Measurements from ENCODE around the gene ILK. TPM values are rescaled to one million over a fixed set of nuclear protein-coding genes. Genes with fewer than 3 reads are reported as not detected.

Gene ILK
- total and polyA plus RNA-seq, 2 donors (not counting 3 experiments of a cell fraction or from before 2014, with no cell fraction given), result 221 to 296 TPM

- H3K9me3 ChIP-seq (replicated peaks; ENCODE audit: control insufficient read depth, insufficient read depth, low read length), result no peaks in the 10 kb centered on the region
- H3K4me3 ChIP-seq (replicated peaks in 1 of 3; ENCODE audit: insufficient read depth in 1 of 3, low read depth in 1 of 3, low read length in 3 of 3), result no peak overlapping the region
- BruUV-seq (replicated peaks), result no TSS peak
- H3K4me1 ChIP-seq (ENCODE audit: control insufficient read depth, extremely low read depth, insufficient read depth, low read length), result no peaks in the 10 kb centered on the region
- FAIRE-seq, result no peak
- intact Hi-C loops (cut with micrococcal nuclease), result no loop called here
- no peak for TF ChIP-seq EZH2 (IDR thresholded peaks at IDR 0.05; ENCODE audit: borderline replicate concordance, low read depth, low read length, severe bottlenecking)
- no peak for TF ChIP-seq MYC (IDR thresholded peaks at IDR 0.05; ENCODE audit: low read depth, low read length)
- TF ChIP-seq JUN (IDR thresholded peaks at IDR 0.05; ENCODE audit: borderline replicate concordance, insufficient read depth, insufficient read length, low read depth), result no peak
- TF ChIP-seq CTCF (IDR thresholded peaks at IDR 0.05; ENCODE audit: extremely low read depth in 1 of 2, insufficient read depth in 1 of 2, low read depth in 1 of 2, low read length in 2 of 2), result no peak
- TF ChIP-seq POLR2A (IDR thresholded peaks at IDR 0.05; ENCODE audit: low read depth, low read length), result no peak
- TF ChIP-seq FOS (IDR thresholded peaks at IDR 0.05; ENCODE audit: borderline replicate concordance, insufficient read depth, low read length), result no peak
- TF ChIP-seq POLR2AphosphoS5 (IDR thresholded peaks at IDR 0.05; ENCODE audit: insufficient read depth, low read depth, low read length), result no peak
- TF ChIP-seq GATA2 (IDR thresholded peaks at IDR 0.05; ENCODE audit: insufficient read depth, insufficient read length, low read depth, low read length), result no peak
- TF ChIP-seq MAX (IDR thresholded peaks at IDR 0.05; ENCODE audit: insufficient read depth, insufficient read length), result no peak
- H2AFZ ChIP-seq (ENCODE audit: low read depth, low read length), result no peak overlapping the region
- POLR2A ChIA-PET, result no interaction called here
- H3K27me3 ChIP-seq (ENCODE audit: control insufficient read depth in 2 of 2, insufficient read depth in 2 of 2, low read length in 2 of 2), result no peaks in the 10 kb centered on the region
- H3K9me1 ChIP-seq (replicated peaks; ENCODE audit: control insufficient read depth, extremely low read depth, insufficient read depth, low read length), result no peaks in the 10 kb centered on the region
- H3K27ac ChIP-seq (ENCODE audit: insufficient read depth, low read depth, low read length), result no peak overlapping the region
- CTCF ChIA-PET, result interaction anchor here (1.1 to 5.9 kb wide), 6 partner anchors 8 to 63 kb away, joined by 3 to 46 read pairs (median 4); partner anchors contain the start of genes ILK and RRP8
- peaks cover 3 to 9% of the 10 kb centered on the region in 2 experiments for H3K36me3 ChIP-seq (ENCODE audit: control insufficient read depth in 2 of 2, extremely low read depth in 1 of 2, insufficient read depth in 2 of 2, low read length in 2 of 2)
- DNase-seq (ENCODE audit: low read depth, low spot score), result no peak
- H3K9ac ChIP-seq (replicated peaks; ENCODE audit: extremely low read depth, insufficient read depth, low read length), result no peak overlapping the region
- dilution Hi-C loops (cut with MboI; ENCODE audit: extremely low pct_ligation_motif_present, low sequenced_read_pairs), result no loop called here
- H4K20me1 ChIP-seq (replicated peaks; ENCODE audit: control insufficient read depth, extremely low read depth, insufficient read depth, low read length), result no peaks in the 10 kb centered on the region
- peaks cover 9% of the 10 kb centered on the region for H3K79me2 ChIP-seq (ENCODE audit: control insufficient read depth, insufficient read depth, low read length)
- no peak overlapping the region for H3K4me2 ChIP-seq (ENCODE audit: insufficient read depth, low read length)
These were observed 9.3 kb upstream of the ILK start for GRCh38 chr11:6594142-6594768.

Measured in endothelial cell of umbilical vein (primary cell).